ENCODE results near the gene TAF7. TPM values are rescaled to one million over a fixed set of nuclear protein-coding genes. Genes with fewer than 3 reads are reported as not detected.

Gene TAF7
- total RNA-seq, result 10 to 100 TPM; 44.0 to 65.9 (median 59.1) TPM

GRCh38 chr5:141320225-141321169 is at the start of gene TAF7:
TSS of gene TAF7 (minus strand) at chr5:141320784. CDS start at chr5:141320044, 740 bp downstream.
- Histone ChIP-seq H3K27ac (replicated peaks in 1 of 4) (peak within 1 kb of the TSS; percentile 90 to 92 (median 92)), H3K9me3 (peaks cover 23 to 68% (median 54%) of the 10 kb centered on the region in 4 donors), H3K27me3 (no peaks in the 10 kb centered on the region), H3K4me1 (peaks cover 4 to 11% (median 7%) of the 10 kb centered on the region in 4 donors), H3K36me3 (peaks cover 18 to 44% (median 40%) of the 10 kb centered on the region in 4 donors), H3K4me3 (peak within 1 kb of the TSS; percentile 58 to 74 (median 70))
- DNase-seq (ENCODE audit: extremely low spot score), result peak; percentile 95
- TF ChIP-seq EP300 (IDR thresholded peaks at IDR 0.05) (no peak), CTCF (IDR thresholded peaks at IDR 0.05) (peak; percentile 64 to 80 (median 70)), POLR2AphosphoS5 (IDR thresholded peaks at IDR 0.05) (peak; percentile 95 to 98), POLR2A (IDR thresholded peaks at IDR 0.05; ENCODE audit: low read depth) (peak; percentile 90)
- intact Hi-C loops (cut with DNase I), result loop anchor here (5.0 kb wide), 1 partner anchor 237 kb away; no protein-coding TSS in a partner anchor
- WGBS, result 2% methylated on average over 57 of the region's 67 CpGs

- H3K9me3 ChIP-seq, result peaks cover 9 to 100% (median 97%) of the 10 kb centered on the region in 4 donors
- no peak for DNase-seq (ENCODE audit: extremely low spot score)
- peaks cover 0 to 38% (median 0%) of the 10 kb centered on the region in 4 donors for H3K27me3 ChIP-seq
- no peak overlapping the region for H3K4me3 ChIP-seq
- H3K27ac ChIP-seq (replicated peaks in 1 of 4), result no peak overlapping the region
- H3K4me1 ChIP-seq, result no peaks in the 10 kb centered on the region
- no peaks in the 10 kb centered on the region for H3K36me3 ChIP-seq
- intact Hi-C loops (cut with DNase I), result no loop called here
- 46% methylated on average over 16 of the region's 46 CpGs for WGBS
- no peak for TF ChIP-seq EP300 (IDR thresholded peaks at IDR 0.05)
- TF ChIP-seq CTCF (IDR thresholded peaks at IDR 0.05), result no peak
- no peak for TF ChIP-seq POLR2AphosphoS5 (IDR thresholded peaks at IDR 0.05)
- no peak for TF ChIP-seq POLR2A (IDR thresholded peaks at IDR 0.05; ENCODE audit: low read depth)
Measured at GRCh38 chr5:141366016-141366896, 45.7 kb upstream of the TAF7 start.

- TF ChIP-seq CTCF (IDR thresholded peaks at IDR 0.05) (peak in 1 of 3 experiments; percentile 3), POLR2A (IDR thresholded peaks at IDR 0.05; ENCODE audit: low read depth) (no peak)
- WGBS, result 19% methylated on average over 31 of the region's 34 CpGs
- intact Hi-C loops (cut with DNase I), result no loop called here
Measured at GRCh38 chr5:141363952-141364660, 43.5 kb upstream of the TAF7 start, which contains the start of gene PCDHGA5. TSS of gene PCDHGA5 (plus strand) at chr5:141364162. CDS start at chr5:141364331, 169 bp downstream.

GRCh38 chr5:141362719-141363118 is 42.1 kb upstream of the TAF7 start:
- Histone ChIP-seq H3K36me3 (no peaks in the 10 kb centered on the region), H3K9me3 (peaks cover 5 to 100% (median 98%) of the 10 kb centered on the region in 4 donors), H3K27ac (replicated peaks in 1 of 4) (no peak overlapping the region), H3K4me3 (no peak overlapping the region), H3K27me3 (peaks cover 0 to 43% (median 0%) of the 10 kb centered on the region in 4 donors), H3K4me1 (no peaks in the 10 kb centered on the region)
- no peak for TF ChIP-seq CTCF (IDR thresholded peaks at IDR 0.05)
- no peak for TF ChIP-seq POLR2AphosphoS5 (IDR thresholded peaks at IDR 0.05)
- no peak for TF ChIP-seq EP300 (IDR thresholded peaks at IDR 0.05)
- no peak for TF ChIP-seq POLR2A (IDR thresholded peaks at IDR 0.05; ENCODE audit: low read depth)
- intact Hi-C loops (cut with DNase I), result no loop called here
- DNase-seq (ENCODE audit: extremely low spot score), result no peak

More at GRCh38 chr5:141363952-141364660, 43.5 kb upstream of the TAF7 start, which contains the start of gene PCDHGA5:
- Histone ChIP-seq H3K36me3 (no peaks in the 10 kb centered on the region), H3K27ac (replicated peaks in 1 of 4) (no peak within 1 kb of the TSS), H3K27me3 (peaks cover 0 to 43% (median 0%) of the 10 kb centered on the region in 4 donors), H3K4me1 (no peaks in the 10 kb centered on the region), H3K9me3 (peaks cover 5 to 100% (median 97%) of the 10 kb centered on the region in 4 donors), H3K4me3 (peak within 1 kb of the TSS; percentile 14 to 31 (median 28))
- DNase-seq (ENCODE audit: extremely low spot score), result no peak
